H9 (cell line): ENCODE data around the gene BAZ1B. TPM values are rescaled to one million over a fixed set of nuclear protein-coding genes. Genes with fewer than 3 reads are reported as not detected.
A peak's percentile ranks its signal among the peaks of the same experiment; 100 is the strongest.

Experiments
- DNase-seq: peaks from one replicate; pipeline ENCODE4 v3.0.0-alpha.2; 2017
- H2AFZ ChIP-seq: one replicate; pipeline ENCODE4 v1.6.1; 2013; ENCODE audit warnings: mild to moderate bottlenecking, low read length, control low read depth, moderate library complexity
- H2AK5ac ChIP-seq: 2 replicates; pipeline ENCODE4 v1.6.1; 2013; ENCODE audit warnings: low read length, control low read depth, mixed read lengths; ENCODE audit not compliant: insufficient read length
- H2BK120ac ChIP-seq: one replicate; pipeline ENCODE4 v1.6.1; 2013; ENCODE audit warnings: low read depth, mild to moderate bottlenecking, low read length, control low read depth, inconsistent platforms; ENCODE audit not compliant: poor library complexity, severe bottlenecking
- H2BK12ac ChIP-seq: 2 replicates; pipeline ENCODE4 v1.6.1; 2013; ENCODE audit warnings: low read length, control low read depth, mixed read lengths, low read depth; ENCODE audit not compliant: insufficient read length
- H2BK15ac ChIP-seq: 2 replicates; pipeline ENCODE4 v1.6.1; 2013; ENCODE audit warnings: low read depth, low read length, control low read depth
- H2BK20ac ChIP-seq: one replicate; pipeline ENCODE4 v1.6.1; 2013; ENCODE audit warnings: low read depth, mild to moderate bottlenecking, low read length, control low read depth, inconsistent platforms; ENCODE audit not compliant: poor library complexity, severe bottlenecking
- H2BK5ac ChIP-seq: 2 replicates; pipeline ENCODE4 v1.6.1; 2013; ENCODE audit warnings: low read length, control low read depth, mixed read lengths; ENCODE audit not compliant: insufficient read length
- H3K14ac ChIP-seq: 2 replicates; pipeline ENCODE4 v1.6.1; 2013; ENCODE audit warnings: low read length, control low read depth; ENCODE audit not compliant: insufficient read depth
- H3K18ac ChIP-seq: 2 replicates; pipeline ENCODE4 v1.6.1; 2013; ENCODE audit warnings: low read depth, mild to moderate bottlenecking, mixed read lengths, low read length, control low read depth; ENCODE audit not compliant: insufficient read length
- H3K23ac ChIP-seq: 2 replicates; pipeline ENCODE4 v1.6.1; 2013; ENCODE audit warnings: low read length, control low read depth, mixed read lengths, low read depth; ENCODE audit not compliant: insufficient read length
- H3K23me2 ChIP-seq: 2 replicates; pipeline ENCODE4 v1.6.1; 2013; ENCODE audit warnings: low read depth, mild to moderate bottlenecking, mixed read lengths, low read length, control low read depth; ENCODE audit not compliant: insufficient read length, poor library complexity, severe bottlenecking
- H3K27ac ChIP-seq: 2 replicates; pipeline ENCODE4 v1.5.1; 2013; ENCODE audit warnings: low read length, control low read depth, mixed read lengths, low read depth; ENCODE audit not compliant: insufficient read length
- H3K27me3 ChIP-seq: 2 replicates; pipeline ENCODE4 v1.6.1; 2013; ENCODE audit warnings: low read length, control low read depth, inconsistent platforms; ENCODE audit not compliant: insufficient read depth
- H3K4ac ChIP-seq: 2 replicates; pipeline ENCODE4 v1.6.1; 2013; ENCODE audit warnings: low read depth, mild to moderate bottlenecking, control low read depth, inconsistent platforms, low read length, moderate library complexity
- H3K4me1 ChIP-seq: 2 replicates; pipeline ENCODE4 v1.6.1; 2013; ENCODE audit warnings: low read length, control low read depth, inconsistent platforms; ENCODE audit not compliant: insufficient read depth
- H3K4me2 ChIP-seq: 2 replicates; pipeline ENCODE4 v1.6.1; 2013; ENCODE audit warnings: low read length, control low read depth, mixed read lengths; ENCODE audit not compliant: insufficient read length, insufficient read depth
- H3K56ac ChIP-seq: 2 replicates; pipeline ENCODE4 v1.6.1; 2013; ENCODE audit warnings: low read depth, mild to moderate bottlenecking, mixed read lengths, low read length, control low read depth; ENCODE audit not compliant: insufficient read length
- H3K79me1 ChIP-seq: 2 replicates; pipeline ENCODE4 v1.6.1; 2013; ENCODE audit warnings: low read depth, mild to moderate bottlenecking, moderate library complexity, low read length, control low read depth, inconsistent platforms; ENCODE audit not compliant: insufficient read depth, poor library complexity, severe bottlenecking
- H3K79me2 ChIP-seq: 2 replicates; pipeline ENCODE4 v1.6.1; 2013; ENCODE audit warnings: low read length, control low read depth, inconsistent platforms; ENCODE audit not compliant: insufficient read depth
- H3K9ac ChIP-seq: 2 replicates; pipeline ENCODE4 v1.6.1; 2013; ENCODE audit warnings: low read length, control low read depth, mixed read lengths; ENCODE audit not compliant: insufficient read length; ENCODE audit errors: extremely low read depth
- H3K9me3 ChIP-seq: one replicate; pipeline ENCODE4 v1.6.1; 2013; ENCODE audit warnings: low read depth, low read length, inconsistent platforms; ENCODE audit not compliant: control insufficient read depth
- H3T11ph ChIP-seq: one replicate; pipeline ENCODE4 v1.6.1; 2013; ENCODE audit warnings: mild to moderate bottlenecking, low read length, control low read depth, inconsistent platforms
- H4K20me1 ChIP-seq: one replicate; pipeline ENCODE4 v1.6.1; 2013; ENCODE audit not compliant: control insufficient read depth, insufficient read length, insufficient read depth
- H4K5ac ChIP-seq: 2 replicates; pipeline ENCODE4 v1.6.1; 2013; ENCODE audit warnings: low read depth, mild to moderate bottlenecking, mixed read lengths, low read length, control low read depth; ENCODE audit not compliant: insufficient read length
- H4K8ac ChIP-seq: replicated peaks from 2 replicates; pipeline ENCODE4 v1.6.1; 2013; ENCODE audit warnings: low read length, control low read depth, mixed read lengths, low read depth; ENCODE audit not compliant: insufficient read length
- H4K91ac ChIP-seq: 2 replicates; pipeline ENCODE4 v1.6.1; 2013; ENCODE audit warnings: low read depth, mild to moderate bottlenecking, moderate library complexity, mixed read lengths, low read length, control low read depth; ENCODE audit not compliant: insufficient read length
- H3K27ac Mint-ChIP-seq, 3 experiments: 2 replicates in 2 of 3; 3 replicates in 1 of 3; pipeline ENCODE4 v1.8.0; 2020 to 2021; ENCODE audit warnings: mixed read lengths in 3 of 3, mild to moderate bottlenecking in 1 of 3, moderate library complexity in 1 of 3
- H3K27me3 Mint-ChIP-seq: 2 replicates; pipeline ENCODE4 v1.8.0; 2021; ENCODE audit warnings: low read depth, mild to moderate bottlenecking, moderate library complexity, mixed read lengths
- H3K36me3 Mint-ChIP-seq, 3 experiments: 2 replicates in 2 of 3; 3 replicates in 1 of 3; pipeline ENCODE4 v1.8.0; 2020 to 2021; ENCODE audit warnings: low read depth in 3 of 3, mixed read lengths in 3 of 3; ENCODE audit not compliant: insufficient read depth in 1 of 3
- H3K4me1 Mint-ChIP-seq, 2 experiments: 2 replicates each; pipeline ENCODE4 v1.8.0; 2020; ENCODE audit warnings: mixed read lengths in 2 of 2
- H3K4me3 Mint-ChIP-seq, 2 experiments: 2 replicates in 1 of 2; 3 replicates in 1 of 2; pipeline ENCODE4 v1.8.0; 2020 to 2021; ENCODE audit warnings: mild to moderate bottlenecking in 2 of 2, mixed read lengths in 2 of 2, moderate library complexity in 1 of 2
- H3K9me3 Mint-ChIP-seq, 2 experiments: 2 replicates in 1 of 2; 3 replicates in 1 of 2; pipeline ENCODE4 v1.8.0; 2020; ENCODE audit warnings: mild to moderate bottlenecking in 2 of 2, mixed read lengths in 2 of 2, moderate library complexity in 1 of 2
- WGBS: extraction: QIAGEN DNeasy Blood & Tissue Kit; methylation state at CpG from one replicate; pipeline ENCODE4 v1.1.7; 2013; ENCODE audit warnings: missing lambda C conversion rate, low lambda C conversion rate, mixed read lengths; ENCODE audit not compliant: insufficient read length; ENCODE audit errors: extremely low coverage; 5-methylcytosine and 5-hydroxymethylcytosine counted together
- total RNA-seq: library from RNA; stranded (reverse); gene quantifications from 2 replicates; pipeline ENCODE4 v1.2.1, GENCODE V29; 2021
- TF ChIP-seq, protein P1 (sequence below): fragments of 200-600 bp; sonication (generic); conservative IDR thresholded peaks from 3 replicates; pipeline ENCODE4 v1.8.0; 2021; ENCODE audit warnings: antibody characterized with exemption, mild to moderate bottlenecking

BAZ1B gene
- total RNA-seq, 1 experiment from 2014 or later: 96.4 TPM

DNA sequence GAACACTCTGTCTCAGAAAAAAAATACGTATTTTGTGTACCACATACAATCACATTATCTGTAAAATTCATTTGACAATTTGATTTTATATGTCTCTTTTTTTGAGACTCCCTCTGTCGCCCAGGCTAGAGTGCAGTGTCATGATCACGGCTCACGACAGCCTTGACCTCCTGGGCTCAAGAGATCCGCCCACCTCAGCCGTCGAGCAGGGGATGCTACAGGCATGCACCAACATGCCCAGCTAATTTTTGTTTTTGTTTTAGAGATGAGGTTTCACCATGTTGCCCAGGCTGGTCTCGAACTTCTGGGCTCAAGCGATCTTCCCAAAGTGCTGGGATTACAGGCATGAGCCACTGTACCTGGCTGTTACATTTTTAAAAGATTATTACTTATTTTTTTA lies 11.6 kb upstream of the BAZ1B start:
- Histone ChIP-seq H3K79me2 (no peaks in the 10 kb centered on the region), H3K4me2 (no peak overlapping the region), H4K8ac (no peak overlapping the region), H2BK120ac (peak overlapping the region; percentile 69), H3K14ac (no peak overlapping the region), H4K5ac (no peak overlapping the region), H4K20me1 (no peaks in the 10 kb centered on the region), H2BK5ac (no peak overlapping the region), H4K91ac (no peak overlapping the region), H2BK15ac (no peak overlapping the region), H3K23me2 (no peaks in the 10 kb centered on the region), H3K27ac (no peak overlapping the region), H3K27me3 (no peaks in the 10 kb centered on the region), H3K4ac (no peak overlapping the region; the same call in 1 of the 2 replicates), H3K9me3 (no peaks in the 10 kb centered on the region), H2AK5ac (no peak overlapping the region), H3K9ac (no peak overlapping the region), H3K23ac (no peak overlapping the region), H3K4me1 (no peaks in the 10 kb centered on the region), H2AFZ (no peak overlapping the region), H2BK20ac (peak overlapping the region; percentile 90), H2BK12ac (no peak overlapping the region), H3T11ph (no peak overlapping the region), H3K56ac (no peak overlapping the region), H3K79me1 (no peaks in the 10 kb centered on the region), H3K18ac (no peak overlapping the region)
- Mint-ChIP-seq H3K4me3 (no peak overlapping the region), H3K27ac (peak overlapping the region in 1 of 3 experiments; percentile 83; a peak in 2 of 7 replicates), H3K27me3 (no peaks in the 10 kb centered on the region), H3K36me3 (peaks cover 12 to 33% (median 25%) of the 10 kb centered on the region in 3 experiments; a peak in 6 of 7 replicates), H3K9me3 (no peaks in the 10 kb centered on the region), H3K4me1 (no peaks in the 10 kb centered on the region)
- TF ChIP-seq, protein P1, sequence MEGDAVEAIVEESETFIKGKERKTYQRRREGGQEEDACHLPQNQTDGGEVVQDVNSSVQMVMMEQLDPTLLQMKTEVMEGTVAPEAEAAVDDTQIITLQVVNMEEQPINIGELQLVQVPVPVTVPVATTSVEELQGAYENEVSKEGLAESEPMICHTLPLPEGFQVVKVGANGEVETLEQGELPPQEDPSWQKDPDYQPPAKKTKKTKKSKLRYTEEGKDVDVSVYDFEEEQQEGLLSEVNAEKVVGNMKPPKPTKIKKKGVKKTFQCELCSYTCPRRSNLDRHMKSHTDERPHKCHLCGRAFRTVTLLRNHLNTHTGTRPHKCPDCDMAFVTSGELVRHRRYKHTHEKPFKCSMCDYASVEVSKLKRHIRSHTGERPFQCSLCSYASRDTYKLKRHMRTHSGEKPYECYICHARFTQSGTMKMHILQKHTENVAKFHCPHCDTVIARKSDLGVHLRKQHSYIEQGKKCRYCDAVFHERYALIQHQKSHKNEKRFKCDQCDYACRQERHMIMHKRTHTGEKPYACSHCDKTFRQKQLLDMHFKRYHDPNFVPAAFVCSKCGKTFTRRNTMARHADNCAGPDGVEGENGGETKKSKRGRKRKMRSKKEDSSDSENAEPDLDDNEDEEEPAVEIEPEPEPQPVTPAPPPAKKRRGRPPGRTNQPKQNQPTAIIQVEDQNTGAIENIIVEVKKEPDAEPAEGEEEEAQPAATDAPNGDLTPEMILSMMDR: no peak
- no CpG with 5 or more reads among the region's 9 CpGs for WGBS
- peak; percentile 54 for DNase-seq
